ENCODE results near the gene RGS9. TPM values are rescaled to one million over a fixed set of nuclear protein-coding genes. Genes with fewer than 3 reads are reported as not detected.
"Not testable (repeated sequence)": the region's sequence is repeated elsewhere in the genome, so short reads cannot be mapped to it uniquely, and the experiment has no call there.

The RGS9 gene
- total RNA-seq, 1 experiment from 2014 or later: 0.57 TPM

DNA sequence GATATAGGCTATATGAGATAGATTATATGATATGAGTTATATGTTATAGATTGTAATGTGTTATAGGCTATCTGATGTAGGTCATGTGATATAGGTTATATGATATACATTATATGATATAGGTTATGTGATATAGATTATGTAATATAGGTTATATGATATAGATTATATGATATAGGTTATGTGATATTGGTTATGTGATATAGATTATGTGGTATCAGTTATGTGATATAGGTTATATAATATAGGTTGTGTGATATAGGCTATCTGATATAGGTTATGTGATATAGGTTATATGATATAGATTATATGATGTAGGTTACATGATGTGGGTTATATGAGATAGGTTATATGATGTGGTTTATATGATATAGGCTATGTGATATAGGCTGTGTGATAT, 68.5 kb downstream of the RGS9 start:
- DNase-seq (ENCODE audit: low read depth): no peak

DNA sequence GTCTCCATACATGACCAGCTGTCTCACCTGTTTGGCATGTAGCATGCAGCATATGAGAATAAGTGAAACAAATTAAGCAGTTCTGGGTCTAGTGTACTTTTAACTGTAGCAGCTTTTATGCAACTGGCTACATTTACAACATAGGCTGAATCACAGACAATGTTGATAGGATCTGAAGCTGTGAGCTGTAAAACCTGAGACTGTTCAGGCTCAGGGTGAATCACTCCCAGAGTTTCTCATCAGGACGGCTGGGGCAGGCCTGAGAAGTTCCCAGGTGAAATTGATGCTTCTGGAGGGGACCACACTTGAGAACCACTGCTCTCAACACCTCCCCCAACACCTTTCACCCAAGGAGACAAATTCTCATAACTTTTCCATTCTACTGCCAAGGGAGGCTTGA, 70.3 kb downstream of the RGS9 start:
- not testable (repeated sequence) for DNase-seq (ENCODE audit: low read depth)

DNA sequence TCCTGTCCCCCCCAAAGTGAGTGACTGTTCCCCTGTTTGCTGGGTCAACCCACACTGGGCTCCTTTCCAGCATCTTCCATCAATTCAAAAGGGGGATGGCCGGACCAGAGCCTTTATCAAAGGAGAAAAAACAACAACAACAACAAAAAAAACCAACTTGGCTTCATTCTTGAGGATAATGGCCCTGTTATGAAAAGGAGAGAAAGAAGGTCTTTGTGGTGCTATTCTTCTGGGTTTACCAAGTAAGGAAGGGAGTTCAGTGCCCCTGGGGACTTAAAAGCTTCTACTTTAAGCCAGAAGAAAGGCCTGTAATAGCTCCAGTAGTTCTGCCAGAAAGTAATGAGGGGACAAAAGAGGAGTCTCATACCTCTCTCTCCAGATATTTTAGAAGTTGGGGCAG, 71.5 kb downstream of the RGS9 start:
- no peak for DNase-seq (ENCODE audit: low read depth)

DNA sequence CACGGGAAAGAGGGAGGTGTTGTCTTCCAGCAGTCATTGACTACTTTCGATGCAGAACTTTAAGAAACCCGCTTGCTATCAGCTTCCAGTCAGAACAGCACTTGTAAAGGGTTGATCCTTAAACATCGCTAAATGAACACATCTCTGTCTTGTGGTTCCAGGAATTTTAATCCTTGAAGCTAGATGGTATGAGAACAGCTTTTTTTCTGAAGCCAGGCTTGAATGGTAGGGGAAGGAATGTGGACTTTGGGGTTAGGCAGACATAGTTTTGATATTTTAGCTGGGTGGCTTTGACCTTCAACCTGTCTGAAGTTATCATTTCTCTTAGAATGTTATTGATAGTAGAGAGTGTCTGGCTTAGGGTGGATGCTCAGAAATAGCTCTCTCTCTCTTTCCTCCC, 81.1 kb downstream of the RGS9 start:
- no peak for DNase-seq (ENCODE audit: low read depth)

DNA sequence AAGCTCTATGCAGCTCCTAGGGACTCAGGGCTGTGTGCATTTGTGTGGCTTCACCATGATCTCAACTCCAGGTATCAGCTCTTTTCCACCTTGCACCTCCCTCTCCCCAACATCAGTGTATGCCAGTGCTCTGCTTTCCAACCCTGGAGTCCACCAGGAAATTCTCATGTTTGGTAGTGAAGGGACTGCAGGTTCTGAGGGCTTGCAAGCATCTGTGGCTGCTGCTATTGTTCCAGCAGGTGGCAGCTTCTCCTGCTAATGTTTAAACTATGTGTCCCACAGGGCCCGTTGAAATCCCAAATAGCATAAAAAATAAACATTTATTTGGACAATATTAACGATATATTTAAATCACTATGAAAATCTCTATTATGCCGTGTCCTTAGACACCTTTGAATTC, 82.0 kb downstream of the RGS9 start:
- DNase-seq (ENCODE audit: low read depth): no peak

DNA sequence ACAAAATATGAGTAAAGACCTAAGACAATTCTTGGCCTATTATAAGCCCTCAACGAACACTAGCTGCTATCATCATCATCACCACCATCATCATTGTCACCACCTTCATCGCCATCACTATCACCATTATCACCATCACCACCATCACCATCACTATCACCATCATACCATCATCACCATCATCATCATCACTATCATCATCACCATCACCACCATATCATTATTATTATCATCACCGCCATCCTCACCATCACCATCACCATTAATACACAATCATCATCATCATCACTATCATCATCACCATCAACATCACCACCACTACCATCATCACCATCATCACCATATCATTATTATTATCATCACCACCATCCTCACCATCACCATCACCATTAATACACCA, 82.5 kb downstream of the RGS9 start:
- no peak for DNase-seq (ENCODE audit: low read depth)

DNA sequence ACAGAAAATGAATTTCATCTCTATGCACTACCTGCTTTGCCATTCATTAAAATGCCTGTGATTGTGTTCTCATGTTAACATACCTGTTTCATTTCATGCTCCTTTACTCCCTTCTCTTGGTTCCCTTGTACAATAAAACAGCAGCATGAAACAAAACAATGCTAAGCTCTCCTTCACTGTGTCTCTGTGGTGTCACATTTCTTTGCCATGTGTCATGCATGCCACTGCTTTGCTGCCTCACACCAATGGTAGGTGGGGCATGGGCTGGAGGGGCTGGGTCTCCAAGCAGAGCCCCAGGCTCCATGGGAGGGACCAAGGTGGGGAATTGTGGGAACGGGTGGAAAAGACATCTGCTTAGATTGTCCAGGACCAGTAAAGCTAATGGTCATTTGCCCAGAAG, 83.6 kb downstream of the RGS9 start:
- peak; percentile 28 for DNase-seq (ENCODE audit: low read depth)

DNA sequence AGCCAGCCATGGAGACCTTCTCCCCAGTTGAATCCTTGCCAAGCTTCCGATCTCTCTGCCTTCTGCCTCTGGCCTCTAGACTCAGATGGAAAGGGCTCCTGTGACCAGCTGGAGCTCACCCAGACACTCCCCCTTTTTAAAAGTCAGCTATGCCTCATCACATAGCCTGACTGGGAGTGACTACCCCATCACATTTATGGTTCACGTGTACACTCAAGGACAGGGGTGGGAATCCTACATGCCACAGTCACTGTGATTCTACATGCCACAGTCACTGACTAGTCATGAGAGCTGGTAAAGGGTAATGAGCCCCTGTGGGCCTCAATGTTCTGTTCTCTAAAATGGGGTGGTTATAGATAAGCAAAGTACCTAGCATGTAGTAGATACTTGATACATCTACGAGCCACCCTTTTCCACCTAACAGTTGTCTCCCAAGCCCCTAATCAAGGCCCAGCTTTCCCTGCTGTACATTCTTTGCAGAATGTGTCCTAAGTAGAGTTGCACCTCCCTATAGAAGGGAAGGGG, 85.1 kb downstream of the RGS9 start:
- peak; percentile 31 for DNase-seq (ENCODE audit: low read depth)

DNA sequence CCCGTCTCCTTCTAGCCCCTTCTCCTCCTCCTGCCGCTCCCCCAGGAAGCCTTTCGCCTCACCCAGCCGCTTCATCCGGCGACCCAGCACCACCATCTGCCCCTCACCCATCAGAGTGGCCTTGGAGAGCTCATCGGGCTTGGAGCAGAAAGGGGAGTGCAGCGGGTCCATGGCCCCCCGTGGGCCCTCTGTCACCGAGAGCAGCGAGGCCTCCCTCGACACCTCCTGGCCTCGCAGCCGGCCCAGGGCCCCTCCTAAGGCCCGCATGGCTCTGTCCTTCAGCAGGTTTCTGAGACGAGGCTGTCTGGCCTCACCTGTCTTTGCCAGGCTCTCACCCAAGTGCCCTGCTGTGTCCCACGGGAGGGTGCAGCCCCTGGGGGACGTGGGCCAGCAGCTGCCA, 87.9 kb downstream of the RGS9 start:
- DNase-seq (ENCODE audit: low read depth): no peak

DNA sequence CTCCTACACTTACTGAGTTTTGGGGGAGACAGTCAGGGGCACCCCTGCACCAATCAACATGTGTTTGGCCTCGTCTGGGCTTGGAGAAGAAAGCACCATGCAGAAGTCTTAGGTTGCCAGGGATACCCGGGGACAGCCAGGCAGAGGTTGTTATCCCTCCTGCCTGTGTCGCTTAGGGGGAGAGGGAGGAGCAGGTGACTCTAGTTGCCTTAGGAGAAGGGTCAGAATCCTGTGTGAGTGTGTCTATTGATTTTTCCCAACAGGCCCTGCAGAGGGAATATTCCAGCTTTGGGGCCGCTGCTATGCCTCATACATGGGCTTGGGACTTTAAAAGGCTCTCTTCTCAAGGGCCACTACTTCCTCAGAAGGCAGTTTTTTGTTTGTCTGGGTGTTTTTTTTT, 89.1 kb downstream of the RGS9 start:
- DNase-seq (ENCODE audit: low read depth): no peak

DNA sequence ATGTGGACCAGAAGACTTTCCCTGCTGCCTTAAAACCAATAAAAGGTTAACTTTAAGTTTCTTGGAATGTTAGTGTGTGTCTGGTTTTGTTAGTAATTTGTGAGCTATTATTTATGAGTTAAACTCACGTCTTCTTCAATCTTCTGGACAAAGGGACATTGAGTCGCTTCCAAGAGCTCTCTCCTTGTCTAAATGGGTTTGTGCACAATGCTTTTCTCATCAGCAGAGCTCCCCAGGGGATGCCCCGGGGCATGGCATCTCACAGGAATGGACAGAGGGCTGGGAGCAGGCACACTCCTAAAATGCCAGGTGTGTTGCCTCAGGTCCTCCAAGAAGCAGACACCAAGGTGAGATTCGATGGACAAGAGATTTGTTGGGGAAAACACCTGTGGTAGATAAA, 90.5 kb downstream of the RGS9 start:
- DNase-seq (ENCODE audit: low read depth): no peak

DNA sequence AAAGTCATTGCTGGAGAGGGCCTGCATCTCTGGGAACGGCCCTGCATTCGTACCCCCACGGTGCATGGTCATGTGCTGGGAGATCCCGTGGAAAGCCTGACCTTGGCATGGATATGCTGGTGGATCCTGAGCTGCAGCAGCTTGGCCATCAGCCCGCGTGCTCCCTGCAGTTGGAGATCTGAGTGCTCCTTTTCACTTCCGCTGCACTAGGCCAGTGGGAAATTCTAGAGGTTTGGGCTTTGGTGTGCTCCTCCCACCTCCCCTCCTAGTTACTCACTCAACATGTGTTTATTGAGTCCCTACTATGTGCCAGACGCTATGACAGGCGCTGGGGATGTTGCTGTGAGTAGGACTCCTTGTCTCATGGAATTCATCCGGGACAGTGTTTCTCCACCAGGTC, 91.1 kb downstream of the RGS9 start:
- no peak for DNase-seq (ENCODE audit: low read depth)

DNA sequence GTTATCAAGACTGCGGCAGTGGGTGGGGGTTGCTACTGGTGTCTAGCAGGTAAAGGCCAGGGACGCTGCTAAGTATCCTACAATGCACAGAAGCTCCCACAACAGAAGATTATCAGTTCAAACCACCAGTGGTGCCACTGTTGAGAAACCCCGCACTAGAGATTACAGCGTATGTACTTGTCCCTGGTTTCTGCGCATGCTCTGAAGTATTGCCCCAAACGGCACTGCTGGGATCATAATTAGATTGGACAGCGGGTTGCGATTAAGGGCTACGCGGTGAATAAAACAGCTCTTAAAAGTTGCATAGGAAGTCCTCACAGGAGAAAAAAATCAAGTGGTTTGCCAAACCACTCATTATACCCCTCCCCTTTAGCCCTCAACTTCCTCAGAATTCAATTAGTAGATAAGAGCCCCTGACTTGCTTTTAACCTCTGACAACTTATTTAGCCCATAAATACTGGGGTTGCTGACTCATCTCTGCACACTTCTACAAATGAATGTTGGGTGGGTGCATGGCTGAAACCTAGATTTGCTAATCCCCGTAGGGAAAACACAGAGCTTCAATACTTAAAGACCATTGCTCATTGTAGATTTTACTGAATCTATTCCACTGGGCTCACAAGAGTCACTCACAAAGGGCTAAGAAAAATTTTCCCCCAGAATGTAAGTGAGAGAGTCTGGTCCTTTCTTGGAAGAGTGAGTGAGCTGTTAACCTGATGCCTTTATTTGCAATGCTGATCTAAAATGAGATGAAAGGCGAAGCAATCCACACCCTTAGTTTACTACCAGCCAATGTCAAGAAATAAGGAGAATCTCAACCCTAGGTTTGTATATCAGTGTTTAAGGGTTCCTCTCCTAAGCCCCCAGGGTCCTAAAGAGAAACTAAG, 91.8 kb downstream of the RGS9 start:
- DNase-seq (ENCODE audit: low read depth): peak; percentile 15

DNA sequence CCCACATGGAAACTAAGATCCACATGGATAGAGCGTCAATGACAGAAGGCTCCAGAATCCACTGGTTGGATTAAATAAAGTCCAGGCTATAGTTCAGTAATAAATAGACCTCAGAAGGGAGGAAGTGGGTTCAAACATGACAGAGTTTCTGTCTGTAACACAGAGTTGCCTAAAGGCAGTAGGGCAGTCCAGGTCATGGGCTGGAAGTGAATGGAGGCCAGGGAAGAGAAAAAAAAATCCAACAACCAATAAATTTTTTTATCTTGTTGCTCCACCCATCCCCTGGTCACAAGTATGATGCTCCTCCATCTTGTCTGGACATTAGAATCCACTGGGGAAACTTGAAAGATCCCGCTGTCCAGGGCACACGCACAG, 92.4 kb downstream of the RGS9 start:
- DNase-seq (ENCODE audit: low read depth): no peak

DNA sequence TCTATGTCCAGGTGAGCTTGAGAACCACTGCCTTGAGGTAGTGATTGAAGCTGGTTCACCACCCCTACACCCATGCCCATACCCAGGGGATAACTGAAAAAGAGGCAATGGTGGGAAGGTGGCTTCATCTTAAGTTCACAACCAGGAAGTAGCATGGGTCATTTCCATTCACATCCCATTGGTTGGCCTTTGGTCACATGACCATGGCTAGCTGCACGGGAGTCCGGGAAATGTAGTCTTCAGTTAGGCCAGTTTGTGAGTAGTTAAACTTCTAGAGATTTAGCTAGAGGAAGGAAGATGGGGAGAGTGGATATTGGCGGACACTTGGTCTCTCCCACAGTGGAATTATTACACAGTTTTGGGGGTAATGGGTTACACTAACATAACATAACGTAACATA, 92.9 kb downstream of the RGS9 start:
- DNase-seq (ENCODE audit: low read depth): peak; percentile 5

DNA sequence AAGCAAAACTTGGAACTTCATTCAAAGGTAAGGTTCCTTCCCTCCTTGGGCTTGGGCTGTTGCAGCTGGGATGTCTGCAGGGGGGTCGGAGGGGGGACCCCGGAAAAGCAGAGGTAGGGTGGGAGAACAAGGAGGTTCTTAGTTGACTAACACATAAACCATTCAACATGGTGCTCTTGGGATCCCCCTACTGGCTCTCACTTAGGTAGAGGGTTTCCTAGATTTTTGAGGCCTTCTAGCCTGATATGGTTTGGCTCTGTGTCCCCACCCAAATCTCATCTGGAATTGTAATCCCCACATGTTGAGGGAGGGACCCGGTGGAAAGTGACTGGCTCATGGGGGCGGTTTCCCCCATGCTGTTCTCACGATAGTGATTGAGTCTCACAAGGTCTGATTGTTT, 93.9 kb downstream of the RGS9 start:
- DNase-seq (ENCODE audit: low read depth): no peak

DNA sequence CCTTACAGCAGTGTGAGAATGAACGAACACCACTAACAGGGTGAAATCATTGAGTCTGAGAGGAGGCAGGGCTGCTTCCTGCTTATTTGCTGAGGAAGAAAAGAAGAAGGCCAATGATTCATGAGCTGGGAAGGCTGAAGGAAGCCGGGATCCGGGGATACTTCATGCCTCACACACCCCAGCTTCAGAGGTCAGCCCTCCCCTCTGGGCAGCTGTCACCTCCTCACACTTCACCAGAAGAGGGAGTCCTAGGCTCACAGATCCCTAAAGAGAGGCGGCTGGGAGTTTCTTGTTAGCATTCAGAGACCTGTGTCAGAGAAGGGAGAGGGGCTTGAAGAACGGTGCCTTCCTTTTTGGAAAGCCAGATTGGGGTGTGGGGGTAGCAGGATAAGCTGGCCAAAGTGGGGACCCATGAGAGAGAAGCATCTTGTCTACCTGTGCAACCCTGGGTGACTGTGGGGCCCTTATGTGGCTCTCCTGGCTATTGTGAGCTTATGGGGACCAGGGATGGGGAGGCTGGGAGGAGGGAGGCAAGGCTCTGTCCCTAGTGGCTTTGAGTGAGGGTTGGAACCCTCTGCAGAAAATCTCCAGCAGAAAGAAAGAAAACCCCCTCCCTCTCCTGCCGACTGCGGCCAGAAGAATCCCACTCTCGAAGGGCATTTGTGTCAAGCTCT, 94.6 kb downstream of the RGS9 start:
- peak; percentile 86 for DNase-seq (ENCODE audit: low read depth)

DNA sequence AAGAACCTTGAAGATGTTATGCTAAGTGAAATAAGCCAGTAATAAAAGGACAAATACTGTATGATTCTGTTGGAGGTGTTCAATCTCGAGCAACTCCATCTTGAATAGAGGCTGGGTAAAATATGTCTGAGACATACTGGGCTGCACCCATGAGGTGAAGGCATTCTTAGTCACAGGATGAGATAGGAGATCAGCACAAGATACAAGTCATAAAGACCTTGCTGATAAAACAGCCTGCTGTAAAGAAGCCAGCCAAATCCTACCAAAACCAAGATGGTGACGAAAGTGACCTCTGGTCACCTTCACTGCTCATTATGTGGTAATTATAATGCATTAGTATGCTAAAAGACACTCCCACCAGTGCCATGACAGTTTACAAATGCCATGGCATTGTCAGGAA, 98.1 kb downstream of the RGS9 start:
- DNase-seq (ENCODE audit: low read depth): no peak

DNA sequence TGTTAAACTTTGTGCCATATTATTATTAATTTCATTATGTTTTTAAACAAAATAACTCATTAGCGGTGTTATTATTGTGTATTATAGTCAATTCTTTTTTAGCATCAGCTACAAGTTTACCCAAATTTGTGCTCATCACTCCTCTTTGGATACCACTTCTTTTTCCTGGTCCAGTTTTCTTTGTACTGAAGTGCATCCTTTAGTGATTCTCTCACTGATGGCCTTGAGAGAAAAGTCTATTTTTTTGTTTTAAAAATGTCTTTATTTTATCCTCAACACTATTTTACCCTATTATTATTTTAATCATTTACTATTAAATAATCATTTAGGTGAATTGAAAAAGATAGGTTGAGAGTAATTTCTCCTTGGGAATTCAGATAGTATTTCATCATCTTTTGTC, 99.2 kb downstream of the RGS9 start:
- no peak for DNase-seq (ENCODE audit: low read depth)

DNA sequence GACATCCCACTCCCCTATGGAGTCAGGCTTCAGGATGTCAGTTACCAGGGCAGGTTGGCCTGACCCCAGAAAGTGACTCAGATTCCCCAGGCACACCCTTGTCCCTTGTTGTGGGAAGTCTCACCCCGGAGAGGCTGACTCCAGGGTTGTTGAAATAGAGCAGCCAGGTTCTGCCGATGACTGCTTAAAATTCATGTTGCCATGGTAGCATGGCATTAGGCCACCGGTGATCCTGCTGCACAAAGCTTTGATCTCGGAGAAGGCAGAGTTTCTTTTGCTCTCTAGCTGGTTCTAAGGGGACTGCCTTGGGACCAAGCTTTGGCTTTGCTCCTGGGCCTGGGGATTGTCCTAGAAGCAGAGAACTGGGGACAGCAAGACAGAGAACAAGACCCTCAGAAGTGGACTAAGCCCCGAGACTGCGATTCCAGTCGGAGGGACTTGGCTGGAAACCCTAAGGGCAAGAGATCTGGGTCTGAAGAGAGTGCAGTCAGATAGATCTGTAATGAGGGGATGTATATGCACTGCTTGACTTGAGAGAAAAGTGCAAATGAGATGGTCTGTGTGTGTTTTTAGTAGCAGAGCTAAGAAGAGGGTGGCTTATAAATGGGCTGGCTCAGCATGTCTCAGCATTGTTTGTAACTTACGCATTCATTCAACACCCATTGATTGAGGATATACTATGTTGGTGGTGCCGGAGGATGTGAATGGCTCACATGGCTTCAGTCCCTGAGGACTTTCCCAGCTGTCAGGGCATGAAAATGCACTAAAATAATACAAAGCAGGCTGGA, 106.9 kb downstream of the RGS9 start:
- DNase-seq (ENCODE audit: low read depth): peak; percentile 32

DNA sequence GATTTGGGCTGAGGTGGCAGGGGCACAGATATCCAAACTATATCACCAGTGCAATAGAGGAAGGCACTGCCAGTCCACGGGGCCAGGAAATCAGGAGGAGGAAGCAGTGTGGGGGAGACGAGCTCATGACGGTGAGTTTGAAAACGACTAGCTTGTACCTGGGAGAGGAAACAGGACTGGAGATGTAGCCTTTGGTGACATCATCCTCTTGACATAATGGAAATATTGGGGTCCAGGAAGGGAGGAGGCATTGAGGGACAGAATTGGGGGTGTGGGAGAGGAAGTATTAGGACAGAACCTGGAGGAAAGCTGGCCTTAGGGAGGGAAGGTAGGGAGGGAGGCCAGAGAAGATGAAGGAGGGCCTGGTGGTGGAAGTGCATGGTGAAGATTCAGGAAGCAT, 109.1 kb downstream of the RGS9 start:
- DNase-seq (ENCODE audit: low read depth): no peak

DNA sequence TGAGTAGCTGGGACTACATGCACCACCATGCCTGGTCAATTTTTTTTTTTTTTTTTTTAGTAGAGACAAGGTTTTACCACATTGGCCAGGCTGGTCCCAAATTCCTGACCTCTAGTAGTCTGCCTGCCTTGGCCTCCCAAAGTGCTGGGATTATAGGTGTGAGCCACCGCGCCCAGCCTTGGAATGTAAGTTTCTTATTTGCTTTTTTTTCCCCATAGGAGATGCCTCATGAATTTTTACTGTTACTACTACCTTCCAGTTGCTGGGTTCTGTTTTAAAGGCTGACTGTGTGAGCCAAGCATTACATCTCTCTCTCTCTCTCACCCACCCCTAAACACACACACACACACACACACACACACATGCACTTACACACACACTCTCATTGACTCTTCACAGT, 112.6 kb downstream of the RGS9 start:
- DNase-seq (ENCODE audit: low read depth): no peak

Measured in LHCN-M2 (cell line).